ENCODE measurements around the gene MYRFL. TPM values are rescaled to one million over a fixed set of nuclear protein-coding genes. Genes with fewer than 3 reads are reported as not detected.

MYRFL gene
- total RNA-seq, 1 experiment from 2014 or later = not detected

GRCh38 chr12:69866698-69867097 is 41.7 kb downstream of the MYRFL start:
- Histone ChIP-seq H3K27ac (no peak overlapping the region), H3K36me3 (no peaks in the 10 kb centered on the region), H3K9me3 (replicated peaks) (no peaks in the 10 kb centered on the region), H3K27me3 (replicated peaks) (no peaks in the 10 kb centered on the region; the same call in 1 of the 2 replicates), H3K4me1 (replicated peaks) (no peaks in the 10 kb centered on the region), H3K4me3 (no peak overlapping the region)
- DNase-seq (ENCODE audit: low read depth in 1 of 2, low spot score in 2 of 2) = no peak

GRCh38 chr12:69868695-69869094 is 43.7 kb downstream of the MYRFL start:
- no peaks in the 10 kb centered on the region; the same call in 1 of the 2 replicates for H3K27me3 ChIP-seq (replicated peaks)
- H3K4me3 ChIP-seq = no peak overlapping the region
- no peaks in the 10 kb centered on the region for H3K36me3 ChIP-seq
- no peak overlapping the region for H3K27ac ChIP-seq
- H3K4me1 ChIP-seq (replicated peaks) = no peaks in the 10 kb centered on the region
- no peak for DNase-seq (ENCODE audit: low read depth in 1 of 2, low spot score in 2 of 2)
- H3K9me3 ChIP-seq (replicated peaks) = no peaks in the 10 kb centered on the region

GRCh38 chr12:69872804-69873203 is 47.8 kb downstream of the MYRFL start:
- Histone ChIP-seq H3K27me3 (replicated peaks) (no peaks in the 10 kb centered on the region), H3K9me3 (replicated peaks) (no peaks in the 10 kb centered on the region), H3K4me1 (replicated peaks) (no peaks in the 10 kb centered on the region), H3K36me3 (no peaks in the 10 kb centered on the region), H3K4me3 (no peak overlapping the region), H3K27ac (no peak overlapping the region)
- DNase-seq (ENCODE audit: low read depth in 1 of 2, low spot score in 2 of 2) = no peak

- no peak overlapping the region for H3K4me3 ChIP-seq
- H3K36me3 ChIP-seq = no peaks in the 10 kb centered on the region
- H3K4me1 ChIP-seq (replicated peaks) = no peaks in the 10 kb centered on the region
- no peaks in the 10 kb centered on the region for H3K27me3 ChIP-seq (replicated peaks)
- no peak overlapping the region for H3K27ac ChIP-seq
- no peak for DNase-seq (ENCODE audit: low read depth in 1 of 2, low spot score in 2 of 2)
- no peaks in the 10 kb centered on the region for H3K9me3 ChIP-seq (replicated peaks)
These were observed 48.4 kb downstream of the MYRFL start for GRCh38 chr12:69873429-69873828.

GRCh38 chr12:69874606-69875005 is 49.6 kb downstream of the MYRFL start:
- Histone ChIP-seq H3K36me3 (no peaks in the 10 kb centered on the region), H3K4me1 (replicated peaks) (no peaks in the 10 kb centered on the region), H3K9me3 (replicated peaks) (no peaks in the 10 kb centered on the region), H3K27me3 (replicated peaks) (no peaks in the 10 kb centered on the region), H3K27ac (no peak overlapping the region), H3K4me3 (no peak overlapping the region)
- no peak for DNase-seq (ENCODE audit: low read depth in 1 of 2, low spot score in 2 of 2)

GRCh38 chr12:69875416-69875935 is 50.4 kb downstream of the MYRFL start:
- DNase-seq (ENCODE audit: low read depth in 1 of 2, low spot score in 2 of 2) = no peak
- no peaks in the 10 kb centered on the region for H3K36me3 ChIP-seq
- no peak overlapping the region for H3K4me3 ChIP-seq
- no peaks in the 10 kb centered on the region for H3K4me1 ChIP-seq (replicated peaks)
- H3K27me3 ChIP-seq (replicated peaks) = no peaks in the 10 kb centered on the region
- no peak overlapping the region for H3K27ac ChIP-seq
- no peaks in the 10 kb centered on the region for H3K9me3 ChIP-seq (replicated peaks)

GRCh38 chr12:69879007-69879960 is 54.3 kb downstream of the MYRFL start:
- Histone ChIP-seq H3K27me3 (replicated peaks) (no peaks in the 10 kb centered on the region), H3K36me3 (no peaks in the 10 kb centered on the region), H3K4me1 (replicated peaks) (no peaks in the 10 kb centered on the region), H3K4me3 (no peak overlapping the region), H3K27ac (no peak overlapping the region), H3K9me3 (replicated peaks) (no peaks in the 10 kb centered on the region)
- peak; percentile 34 to 56 for DNase-seq (ENCODE audit: low read depth in 1 of 2, low spot score in 2 of 2)

GRCh38 chr12:69880571-69880970 is 55.5 kb downstream of the MYRFL start:
- Histone ChIP-seq H3K4me3 (no peak overlapping the region), H3K27ac (no peak overlapping the region), H3K36me3 (no peaks in the 10 kb centered on the region), H3K27me3 (replicated peaks) (no peaks in the 10 kb centered on the region), H3K4me1 (replicated peaks) (no peaks in the 10 kb centered on the region), H3K9me3 (replicated peaks) (no peaks in the 10 kb centered on the region)
- no peak for DNase-seq (ENCODE audit: low read depth in 1 of 2, low spot score in 2 of 2)

GRCh38 chr12:69881771-69882170 is 56.7 kb downstream of the MYRFL start:
- H3K27me3 ChIP-seq (replicated peaks) = no peaks in the 10 kb centered on the region
- H3K9me3 ChIP-seq (replicated peaks) = no peaks in the 10 kb centered on the region
- no peaks in the 10 kb centered on the region for H3K4me1 ChIP-seq (replicated peaks)
- no peak for DNase-seq (ENCODE audit: low read depth in 1 of 2, low spot score in 2 of 2)
- H3K36me3 ChIP-seq = no peaks in the 10 kb centered on the region
- no peak overlapping the region for H3K4me3 ChIP-seq
- H3K27ac ChIP-seq = no peak overlapping the region

GRCh38 chr12:69884386-69884785 is 59.4 kb downstream of the MYRFL start:
- Histone ChIP-seq H3K27ac (no peak overlapping the region), H3K27me3 (replicated peaks) (no peaks in the 10 kb centered on the region), H3K36me3 (no peaks in the 10 kb centered on the region), H3K4me1 (replicated peaks) (no peaks in the 10 kb centered on the region), H3K9me3 (replicated peaks) (no peaks in the 10 kb centered on the region), H3K4me3 (no peak overlapping the region)
- DNase-seq (ENCODE audit: low read depth in 1 of 2, low spot score in 2 of 2) = no peak

- Histone ChIP-seq H3K36me3 (no peaks in the 10 kb centered on the region), H3K4me3 (no peak overlapping the region), H3K9me3 (replicated peaks) (no peaks in the 10 kb centered on the region), H3K4me1 (replicated peaks) (no peaks in the 10 kb centered on the region), H3K27me3 (replicated peaks) (no peaks in the 10 kb centered on the region), H3K27ac (no peak overlapping the region)
- DNase-seq (ENCODE audit: low read depth in 1 of 2, low spot score in 2 of 2) = no peak
These were observed 60.6 kb downstream of the MYRFL start for GRCh38 chr12:69885658-69886057.

- no peak for DNase-seq (ENCODE audit: low read depth in 1 of 2, low spot score in 2 of 2)
- Histone ChIP-seq H3K4me3 (no peak overlapping the region), H3K4me1 (replicated peaks) (no peaks in the 10 kb centered on the region), H3K9me3 (replicated peaks) (no peaks in the 10 kb centered on the region), H3K27ac (no peak overlapping the region), H3K36me3 (no peaks in the 10 kb centered on the region), H3K27me3 (replicated peaks) (no peaks in the 10 kb centered on the region)
These were observed 61.1 kb downstream of the MYRFL start for GRCh38 chr12:69886109-69886508.

GRCh38 chr12:69886715-69887114 is 61.7 kb downstream of the MYRFL start:
- H3K36me3 ChIP-seq = no peaks in the 10 kb centered on the region
- no peak overlapping the region for H3K4me3 ChIP-seq
- DNase-seq (ENCODE audit: low read depth in 1 of 2, low spot score in 2 of 2) = no peak
- H3K27me3 ChIP-seq (replicated peaks) = no peaks in the 10 kb centered on the region
- H3K27ac ChIP-seq = no peak overlapping the region
- H3K4me1 ChIP-seq (replicated peaks) = no peaks in the 10 kb centered on the region
- H3K9me3 ChIP-seq (replicated peaks) = no peaks in the 10 kb centered on the region

GRCh38 chr12:69888901-69889300 is 63.9 kb downstream of the MYRFL start:
- no peaks in the 10 kb centered on the region for H3K36me3 ChIP-seq
- DNase-seq (ENCODE audit: low read depth in 1 of 2, low spot score in 2 of 2) = no peak
- H3K27ac ChIP-seq = no peak overlapping the region
- no peaks in the 10 kb centered on the region for H3K27me3 ChIP-seq (replicated peaks)
- H3K4me1 ChIP-seq (replicated peaks) = no peaks in the 10 kb centered on the region
- H3K4me3 ChIP-seq = no peak overlapping the region
- no peaks in the 10 kb centered on the region for H3K9me3 ChIP-seq (replicated peaks)
